Measurements from ENCODE around the gene CCDC47.

CCDC47 gene, protein sequence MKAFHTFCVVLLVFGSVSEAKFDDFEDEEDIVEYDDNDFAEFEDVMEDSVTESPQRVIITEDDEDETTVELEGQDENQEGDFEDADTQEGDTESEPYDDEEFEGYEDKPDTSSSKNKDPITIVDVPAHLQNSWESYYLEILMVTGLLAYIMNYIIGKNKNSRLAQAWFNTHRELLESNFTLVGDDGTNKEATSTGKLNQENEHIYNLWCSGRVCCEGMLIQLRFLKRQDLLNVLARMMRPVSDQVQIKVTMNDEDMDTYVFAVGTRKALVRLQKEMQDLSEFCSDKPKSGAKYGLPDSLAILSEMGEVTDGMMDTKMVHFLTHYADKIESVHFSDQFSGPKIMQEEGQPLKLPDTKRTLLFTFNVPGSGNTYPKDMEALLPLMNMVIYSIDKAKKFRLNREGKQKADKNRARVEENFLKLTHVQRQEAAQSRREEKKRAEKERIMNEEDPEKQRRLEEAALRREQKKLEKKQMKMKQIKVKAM

DNA sequence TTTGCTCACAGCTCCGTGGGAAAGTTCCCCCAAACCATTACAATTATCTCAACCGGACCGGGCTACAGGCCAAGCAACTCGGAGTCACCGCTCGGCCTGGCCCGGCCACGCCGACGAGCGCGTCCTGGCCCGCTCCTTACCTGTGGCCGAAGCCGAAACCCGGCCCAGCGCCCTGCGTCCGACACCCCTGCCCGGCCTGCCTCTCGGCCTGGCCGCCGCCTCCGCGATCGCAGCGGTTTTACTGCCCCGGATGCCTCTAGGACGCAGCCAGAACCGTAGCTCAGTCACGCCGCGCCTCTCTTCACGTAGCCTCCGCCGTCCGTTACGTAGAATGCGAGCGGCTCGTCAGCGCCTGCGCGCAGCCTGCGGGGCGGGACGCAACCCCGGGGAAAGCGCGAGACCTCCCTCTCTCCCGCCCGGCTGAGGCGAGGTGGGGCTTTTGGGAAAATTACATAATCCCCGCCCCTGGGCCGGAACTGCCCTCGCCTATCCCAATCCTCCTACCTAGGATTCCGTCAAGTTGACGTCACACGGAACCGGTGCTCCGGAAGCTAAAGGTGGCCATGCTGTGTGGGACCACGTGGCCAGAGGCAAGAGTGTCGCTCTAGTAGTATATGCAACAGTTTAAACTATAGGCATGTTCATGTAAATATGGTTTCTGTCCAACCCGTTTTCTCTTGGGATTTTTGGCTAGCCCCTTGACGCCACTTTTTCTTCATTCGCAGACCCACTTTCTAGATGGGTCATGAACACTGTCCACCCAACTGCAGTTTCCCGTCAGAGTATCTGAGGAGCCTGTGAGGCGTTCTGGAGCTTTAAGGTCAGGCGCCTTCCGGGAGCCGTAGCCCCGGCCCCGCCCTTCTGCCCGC, at the start of gene CCDC47:
TSS of gene CCDC47 (minus strand) at position 326 of the 869 bp plus-strand sequence. CDS start 7,422 bp downstream, outside the sequence.
- peak; percentile 99 for DNase-seq (ENCODE audit: extremely low spot score)
- ChIA-PET CTCF (interaction anchor here (0.5 to 1.2 kb wide), 2 partner anchors 28 to 155 kb away, joined by 3 to 4 read pairs; no protein-coding TSS in a partner anchor), POLR2A (interaction anchor here (0.7 to 4.0 kb wide), 49 partner anchors 9 to 339 kb away, joined by 3 to 52 read pairs (median 5); partner anchors contain the start of genes FTSJ3, LIMD2, MAP3K3 and PSMC5)
- TF ChIP-seq ELF4 (IDR thresholded peaks at IDR 0.05) (no peak; the same call in none of the 2 replicates), SUZ12 (IDR thresholded peaks at IDR 0.05) (no peak), PKNOX1 (IDR thresholded peaks at IDR 0.05) (peak; percentile 23), FOXA1 (IDR thresholded peaks at IDR 0.05) (no peak), CTBP1 (IDR thresholded peaks at IDR 0.05; ENCODE audit: borderline replicate concordance) (no peak), NFRKB (IDR thresholded peaks at IDR 0.05) (peak; percentile 85), L3MBTL2 (conservative IDR thresholded peaks at IDR 0.05) (peak; percentile 88), TARDBP (IDR thresholded peaks at IDR 0.05) (no peak), LEF1 (IDR thresholded peaks at IDR 0.05; ENCODE audit: borderline replicate concordance) (no peak; the same call in 1 of the 2 replicates), SP1 (IDR thresholded peaks at IDR 0.05) (no peak), FOXM1 (IDR thresholded peaks at IDR 0.05; ENCODE audit: borderline replicate concordance) (no peak), ZNF384 (IDR thresholded peaks at IDR 0.05) (no peak), BHLHE40 (IDR thresholded peaks at IDR 0.05; ENCODE audit: borderline replicate concordance) (no peak), HDGF (IDR thresholded peaks at IDR 0.05; ENCODE audit: borderline replicate concordance) (peak; percentile 77; the same call in 1 of the 2 replicates), FOXK2 (IDR thresholded peaks at IDR 0.05) (no peak; the same call in 1 of the 2 replicates), ARNT (IDR thresholded peaks at IDR 0.05) (0 out of 2 replicates have a peak, but pooled peaks have one; percentile 28)

- ChIA-PET POLR2A (no interaction called here), CTCF (interaction anchor here (1.0 kb wide), 1 partner anchor 12 kb away, joined by 3 read pairs; no protein-coding TSS in a partner anchor)
- no peak for DNase-seq (ENCODE audit: extremely low spot score)
- no peak for TF ChIP-seq NFRKB (IDR thresholded peaks at IDR 0.05)
- no peak for TF ChIP-seq FOXA1 (IDR thresholded peaks at IDR 0.05)
- no peak for TF ChIP-seq ARNT (IDR thresholded peaks at IDR 0.05)
- TF ChIP-seq ZNF384 (IDR thresholded peaks at IDR 0.05), result no peak
- no peak for TF ChIP-seq FOXM1 (IDR thresholded peaks at IDR 0.05; ENCODE audit: borderline replicate concordance)
- TF ChIP-seq ELF4 (IDR thresholded peaks at IDR 0.05), result no peak
- TF ChIP-seq SUZ12 (IDR thresholded peaks at IDR 0.05), result no peak
- TF ChIP-seq HDGF (IDR thresholded peaks at IDR 0.05; ENCODE audit: borderline replicate concordance), result no peak
- no peak for TF ChIP-seq SP1 (IDR thresholded peaks at IDR 0.05)
- no peak for TF ChIP-seq L3MBTL2 (conservative IDR thresholded peaks at IDR 0.05)
- no peak for TF ChIP-seq BHLHE40 (IDR thresholded peaks at IDR 0.05; ENCODE audit: borderline replicate concordance)
- no peak for TF ChIP-seq TARDBP (IDR thresholded peaks at IDR 0.05)
- no peak for TF ChIP-seq CTBP1 (IDR thresholded peaks at IDR 0.05; ENCODE audit: borderline replicate concordance)
- no peak for TF ChIP-seq FOXK2 (IDR thresholded peaks at IDR 0.05)
- TF ChIP-seq LEF1 (IDR thresholded peaks at IDR 0.05; ENCODE audit: borderline replicate concordance), result no peak
- no peak for TF ChIP-seq PKNOX1 (IDR thresholded peaks at IDR 0.05)
These were observed 49.1 kb upstream of the CCDC47 start for GRCh38 chr17:63822537-63822936.

- no peak for DNase-seq (ENCODE audit: extremely low spot score)
- TF ChIP-seq LEF1 (IDR thresholded peaks at IDR 0.05; ENCODE audit: borderline replicate concordance) (no peak), CTBP1 (IDR thresholded peaks at IDR 0.05; ENCODE audit: borderline replicate concordance) (no peak), ZNF384 (IDR thresholded peaks at IDR 0.05) (no peak), FOXA1 (IDR thresholded peaks at IDR 0.05) (no peak), FOXM1 (IDR thresholded peaks at IDR 0.05; ENCODE audit: borderline replicate concordance) (no peak), L3MBTL2 (conservative IDR thresholded peaks at IDR 0.05) (no peak), HDGF (IDR thresholded peaks at IDR 0.05; ENCODE audit: borderline replicate concordance) (no peak), SUZ12 (IDR thresholded peaks at IDR 0.05) (no peak), ELF4 (IDR thresholded peaks at IDR 0.05) (no peak), TARDBP (IDR thresholded peaks at IDR 0.05) (no peak), BHLHE40 (IDR thresholded peaks at IDR 0.05; ENCODE audit: borderline replicate concordance) (no peak), NFRKB (IDR thresholded peaks at IDR 0.05) (no peak), SP1 (IDR thresholded peaks at IDR 0.05) (no peak), FOXK2 (IDR thresholded peaks at IDR 0.05) (no peak), PKNOX1 (IDR thresholded peaks at IDR 0.05) (no peak), ARNT (IDR thresholded peaks at IDR 0.05) (no peak)
- ChIA-PET CTCF (interaction anchor here (0.6 to 1.0 kb wide), 2 partner anchors 13 to 498 kb away, joined by 3 to 4 read pairs; no protein-coding TSS in a partner anchor), POLR2A (interaction anchor here (1.3 kb wide), 1 partner anchor 48 kb away, joined by 5 read pairs; the partner anchor contains the start of gene DDX42)
These were observed 48.4 kb upstream of the CCDC47 start for GRCh38 chr17:63821804-63822203.

- no peak for TF ChIP-seq TARDBP (IDR thresholded peaks at IDR 0.05)
- no peak for TF ChIP-seq SP1 (IDR thresholded peaks at IDR 0.05)
- no peak for TF ChIP-seq FOXA1 (IDR thresholded peaks at IDR 0.05)
- no peak for TF ChIP-seq ELF4 (IDR thresholded peaks at IDR 0.05)
- no peak for TF ChIP-seq FOXM1 (IDR thresholded peaks at IDR 0.05; ENCODE audit: borderline replicate concordance)
- CTCF ChIA-PET, result interaction anchor here (0.6 to 0.9 kb wide), 3 partner anchors 40 to 497 kb away, joined by 3 to 4 read pairs (median 3); no protein-coding TSS in a partner anchor
- POLR2A ChIA-PET, result interaction anchor here (1.1 to 1.3 kb wide), 2 partner anchors 9 to 47 kb away, joined by 5 read pairs; partner anchors contain the start of gene DDX42
- no peak for DNase-seq (ENCODE audit: extremely low spot score)
These were observed 47.7 kb upstream of the CCDC47 start for GRCh38 chr17:63820963-63821561.

All from HEK293T (cell line).